Esophagus muscularis mucosa (tissue), 4 donors: ENCODE data around the gene UVSSA.

Source experiments
- CTCF ChIP-seq, 3 experiments: fragments of 200-600 bp in 2 of 3; fragments of 450-650 bp in 1 of 3; sonication (generic) in 2 of 3; IDR thresholded peaks; one replicate each; pipeline ENCODE4 v1.5.1; 2017 to 2019; ENCODE audit warnings: antibody characterized with exemption in 3 of 3, mild to moderate bottlenecking in 2 of 3, moderate library complexity in 1 of 3
- EP300 ChIP-seq: sonication (generic); formaldehyde crosslinking; IDR thresholded peaks from one replicate; pipeline ENCODE4 v1.6.1; 2017; ENCODE audit warnings: antibody characterized with exemption
- POLR2A ChIP-seq: fragments of 450-650 bp; IDR thresholded peaks from one replicate; pipeline ENCODE4 v1.6.1; 2017; ENCODE audit warnings: antibody characterized with exemption, moderate library complexity, mild to moderate bottlenecking, low read depth
- POLR2AphosphoS5 ChIP-seq, 2 donors: sonication (generic); formaldehyde crosslinking; IDR thresholded peaks; one replicate each; pipeline ENCODE4 v1.6.1; 2017; ENCODE audit warnings: antibody characterized with exemption in 2 of 2

- TF ChIP-seq CTCF (IDR thresholded peaks at IDR 0.05) (no peak), POLR2A (no peak), POLR2AphosphoS5 (IDR thresholded peaks at IDR 0.05) (no peak), EP300 (no peak)
These were observed 6.4 kb downstream of the UVSSA start for GRCh38 chr4:1353186-1354055.
